GM12878 (cell line): ENCODE results near the gene NDUFA11. TPM values are rescaled to one million over a fixed set of nuclear protein-coding genes. Genes with fewer than 3 reads are reported as not detected.
"Not testable (repeated sequence)": the region's sequence is repeated elsewhere in the genome, so short reads cannot be mapped to it uniquely, and the experiment has no call there.

Experiments used
- ATAC-seq: fragments of 200-7000 bp; cut with Tn5 transposase; 3 replicates; pipeline ENCODE4 v1.9.1; 2020; ENCODE audit warnings: mild to moderate bottlenecking, moderate library complexity
- BruUV-seq: library from RNA; stranded (reverse); fragments of 400-500 nt; replicated peaks from 2 replicates; lab custom pipeline; 2021; lab: Mats Ljungman, UMichigan
- CTCF ChIA-PET: fragments of 300-600 bp; sonication (Branson Sonifier 250); formaldehyde crosslinking; extraction: SDS; loops from one replicate; lab custom pipeline; 2021; ENCODE audit warnings: inconsistent platforms; lab: Yijun Ruan, JAX
- POLR2A ChIA-PET: fragments of 350-600 bp; formaldehyde crosslinking; extraction: SDS; loops from one replicate; lab custom pipeline; 2021; ENCODE audit warnings: inconsistent platforms; lab: Charles Lee
- RAD21 ChIA-PET: fragments of 300-600 bp; sonication (Branson Sonifier 250); formaldehyde crosslinking; loops from one replicate; lab custom pipeline; 2023; ENCODE audit warnings: antibody characterized with exemption; ENCODE audit not compliant: unreplicated experiment; lab: Charles Lee
- SMC1A ChIA-PET: fragments of 300-600 bp; sonication (Branson Sonifier 250); formaldehyde crosslinking; loops from one replicate; lab custom pipeline; 2023; ENCODE audit not compliant: unreplicated experiment, uncharacterized antibody; lab: Charles Lee
- DNase-seq: peaks from one replicate; pipeline ENCODE4 v3.0.0-alpha.2; 2011; ENCODE audit warnings: low read depth, low spot score
- FAIRE-seq: peaks from 3 replicates; lab custom pipeline; 2011; peaks lifted over from hg19 to GRCh38; lab: Jason Lieb, UNC
- H2AFZ ChIP-seq: 2 replicates; pipeline ENCODE4 v1.6.0; 2011; ENCODE audit warnings: low read depth, low read length, control low read depth; ENCODE audit not compliant: control insufficient read depth
- H3K27ac ChIP-seq: 2 replicates; pipeline ENCODE4 v1.5.1; 2011; ENCODE audit warnings: control low read depth; ENCODE audit not compliant: control insufficient read depth, insufficient read depth
- H3K27me3 ChIP-seq, 2 experiments: replicated peaks in 1 of 2; 2 replicates each; pipeline versions ENCODE4 v1.6.0 to v1.6.1; 2011; ENCODE audit warnings: low read length in 1 of 2; ENCODE audit not compliant: control insufficient read depth in 2 of 2, insufficient read depth in 2 of 2
- H3K36me3 ChIP-seq, 2 experiments: 2 replicates each; pipeline ENCODE4 v1.5.1; 2011; ENCODE audit warnings: low read length in 1 of 2; ENCODE audit not compliant: control insufficient read depth in 2 of 2, insufficient read depth in 2 of 2
- H3K4me1 ChIP-seq: 2 replicates; pipeline ENCODE4 v1.6.1; 2011; ENCODE audit warnings: mild to moderate bottlenecking, low read length, moderate library complexity, mixed read lengths; ENCODE audit not compliant: control insufficient read depth, insufficient read depth
- H3K4me2 ChIP-seq: 2 replicates; pipeline ENCODE4 v1.6.0; 2011; ENCODE audit warnings: control low read depth; ENCODE audit not compliant: control insufficient read depth, insufficient read depth
- H3K4me3 ChIP-seq: fragments of 200-600 bp; sonication (generic); 2 replicates; pipeline ENCODE4 v1.5.1; 2016
- H3K79me2 ChIP-seq: 2 replicates; pipeline ENCODE4 v1.6.0; 2011; ENCODE audit warnings: low read length; ENCODE audit not compliant: control insufficient read depth, insufficient read depth
- H3K9ac ChIP-seq: 2 replicates; pipeline ENCODE4 v1.8.0; 2011; ENCODE audit warnings: low read length, control low read depth, mixed read lengths; ENCODE audit not compliant: control insufficient read depth, insufficient read depth
- H3K9me3 ChIP-seq: replicated peaks from 3 replicates; pipeline ENCODE4 v1.5.1; 2011; ENCODE audit warnings: mild to moderate bottlenecking, low read length; ENCODE audit not compliant: control insufficient read depth, insufficient read depth
- H4K20me1 ChIP-seq: 2 replicates; pipeline ENCODE4 v1.6.0; 2011; ENCODE audit not compliant: control insufficient read depth, insufficient read depth
- WGBS: methylation state at CpG from one replicate; pipeline ENCODE4 v1.1.6; 2016; ENCODE audit warnings: low lambda C conversion rate; ENCODE audit not compliant: insufficient replicate concordance, insufficient coverage; ENCODE audit errors: missing lambda C conversion rate; 5-methylcytosine and 5-hydroxymethylcytosine counted together
- in situ Hi-C: fragments of 300-500 bp; cut with MboI; formaldehyde crosslinking; loops from 9 replicates; pipeline ENCODE4 v1.14.3; 2018; ENCODE audit warnings: mixed read lengths
- intact Hi-C: fragments of 100-400 bp; cut with micrococcal nuclease; formaldehyde crosslinking; loops from one replicate; pipeline ENCODE4 v1.14.2; 2022; ENCODE audit not compliant: unreplicated experiment
- polyA plus RNA-seq, 11 experiments: library from polyadenylated mRNA; depleted of rRNA in 4 of 11; unstranded in 6 of 11; stranded (reverse) in 5 of 11; fragments of >200 nt; fragmentation: Nextera tagmentation in 4 of 11; fragmentation: Illumina TruSeq in 1 of 11; extraction: Ambion mirVana in 4 of 11; extraction: Trizol in 1 of 11; gene quantifications; 1 replicate in 1 of 11; 2 replicates in 10 of 11; pipeline versions ENCODE4 v1.2.1 to v1.2.3, GENCODE V29; 2011 to 2016; ENCODE audit warnings: inconsistent platforms in 2 of 11, missing spikeins in 2 of 11, low read depth in 1 of 11
- total RNA-seq, 4 experiments: library from RNA; depleted of rRNA in 3 of 4; stranded (reverse); fragments of >200 nt in 3 of 4; fragmentation: Illumina TruSeq in 1 of 4; extraction: Trizol in 1 of 4; gene quantifications; 2 replicates each; pipeline versions ENCODE4 v1.2.1 to v1.2.3, GENCODE V29; 2013 to 2021

Gene NDUFA11
- total and polyA plus RNA-seq, 10 of the 15 experiments (the other 5 are each of a cell fraction or from before 2014, with no cell fraction given), result 108 to 600 (median 289) TPM

GRCh38 chr19:5847846-5848245 is 55.7 kb downstream of the NDUFA11 start:
- H3K4me2 ChIP-seq, FAIRE-seq, H4K20me1 ChIP-seq, ATAC-seq, DNase-seq, SMC1A ChIA-PET, POLR2A ChIA-PET, in situ Hi-C loops, H2AFZ ChIP-seq, H3K4me3 ChIP-seq, CTCF ChIA-PET, H3K4me1 ChIP-seq, H3K79me2 ChIP-seq, BruUV-seq, H3K27ac ChIP-seq, H3K9me3 ChIP-seq, H3K36me3 ChIP-seq, H3K9ac ChIP-seq, intact Hi-C loops, H3K27me3 ChIP-seq, RAD21 ChIA-PET: not testable (repeated sequence)
- WGBS, result 45% methylated on average over 10 of the region's 10 CpGs

Other genes starting within 250 kb of the NDUFA11 start
Only the 7 nearest of the 16 such genes appear.
- gene NRTN, start 98.7 kb downstream of the NDUFA11 start, total RNA-seq (2014; rRNA removed), result not detected in 2 replicates
- gene NRTN, start 98.7 kb downstream of the NDUFA11 start, total RNA-seq (2014; rRNA removed; fragmentation: Illumina TruSeq; extraction: Trizol), result not detected in 2 replicates
- not detected in 2 replicates for gene NRTN, start 98.7 kb downstream of the NDUFA11 start, total RNA-seq (2021)
- gene NRTN, start 98.7 kb downstream of the NDUFA11 start, polyA plus RNA-seq (2011; rRNA removed), result not detected in 2 replicates
- not detected in 2 replicates for gene NRTN, start 98.7 kb downstream of the NDUFA11 start, polyA plus RNA-seq (2014; fragmentation: Illumina TruSeq; extraction: Trizol)
- not detected for gene NRTN, start 98.7 kb downstream of the NDUFA11 start, polyA plus RNA-seq (2014; fragmentation: Nextera tagmentation; extraction: Ambion mirVana)
- 0.28 TPM in 1 of 2 replicates, not detected in the other for gene NRTN, start 98.7 kb downstream of the NDUFA11 start, polyA plus RNA-seq (2014; rRNA removed)
- gene NRTN, start 98.7 kb downstream of the NDUFA11 start, polyA plus RNA-seq (2016; fragmentation: Nextera tagmentation; extraction: Ambion mirVana), result not detected
- not detected in 2 replicates for gene FUT6, start 64.1 kb downstream of the NDUFA11 start, total RNA-seq (2014; rRNA removed)
- gene FUT6, start 64.1 kb downstream of the NDUFA11 start, total RNA-seq (2014; rRNA removed; fragmentation: Illumina TruSeq; extraction: Trizol), result not detected in 2 replicates
- not detected in 2 replicates for gene FUT6, start 64.1 kb downstream of the NDUFA11 start, total RNA-seq (2021)
- gene FUT6, start 64.1 kb downstream of the NDUFA11 start, polyA plus RNA-seq (2011; rRNA removed), result not detected in 2 replicates
- not detected in 2 replicates for gene FUT6, start 64.1 kb downstream of the NDUFA11 start, polyA plus RNA-seq (2014; fragmentation: Illumina TruSeq; extraction: Trizol)
- not detected for gene FUT6, start 64.1 kb downstream of the NDUFA11 start, polyA plus RNA-seq (2014; fragmentation: Nextera tagmentation; extraction: Ambion mirVana)
- not detected in 2 replicates for gene FUT6, start 64.1 kb downstream of the NDUFA11 start, polyA plus RNA-seq (2014; rRNA removed)
- not detected for gene FUT6, start 64.1 kb downstream of the NDUFA11 start, polyA plus RNA-seq (2016; fragmentation: Nextera tagmentation; extraction: Ambion mirVana)
- not detected in 2 replicates for gene FUT3, start 52.3 kb downstream of the NDUFA11 start, total RNA-seq (2014; rRNA removed)
- gene FUT3, start 52.3 kb downstream of the NDUFA11 start, total RNA-seq (2014; rRNA removed; fragmentation: Illumina TruSeq; extraction: Trizol), result not detected in 2 replicates
- 0.31 TPM in 1 of 2 replicates, not detected in the other for gene FUT3, start 52.3 kb downstream of the NDUFA11 start, total RNA-seq (2021)
- not detected in 2 replicates for gene FUT3, start 52.3 kb downstream of the NDUFA11 start, polyA plus RNA-seq (2011; rRNA removed)
- gene FUT3, start 52.3 kb downstream of the NDUFA11 start, polyA plus RNA-seq (2014; fragmentation: Illumina TruSeq; extraction: Trizol), result 0.07 TPM in 1 of 2 replicates, not detected in the other
- gene FUT3, start 52.3 kb downstream of the NDUFA11 start, polyA plus RNA-seq (2014; fragmentation: Nextera tagmentation; extraction: Ambion mirVana), result not detected
- gene FUT3, start 52.3 kb downstream of the NDUFA11 start, polyA plus RNA-seq (2014; rRNA removed), result 0.04 and 0.10 TPM in 2 replicates
- gene FUT3, start 52.3 kb downstream of the NDUFA11 start, polyA plus RNA-seq (2016; fragmentation: Nextera tagmentation; extraction: Ambion mirVana), result not detected
- not detected in 2 replicates for gene FUT5, start 33.2 kb downstream of the NDUFA11 start, total RNA-seq (2014; rRNA removed)
- gene FUT5, start 33.2 kb downstream of the NDUFA11 start, total RNA-seq (2014; rRNA removed; fragmentation: Illumina TruSeq; extraction: Trizol), result not detected in 2 replicates
- not detected in 2 replicates for gene FUT5, start 33.2 kb downstream of the NDUFA11 start, total RNA-seq (2021)
- not detected in 2 replicates for gene FUT5, start 33.2 kb downstream of the NDUFA11 start, polyA plus RNA-seq (2011; rRNA removed)
- not detected in 2 replicates for gene FUT5, start 33.2 kb downstream of the NDUFA11 start, polyA plus RNA-seq (2014; fragmentation: Illumina TruSeq; extraction: Trizol)
- not detected for gene FUT5, start 33.2 kb downstream of the NDUFA11 start, polyA plus RNA-seq (2014; fragmentation: Nextera tagmentation; extraction: Ambion mirVana)
- gene FUT5, start 33.2 kb downstream of the NDUFA11 start, polyA plus RNA-seq (2014; rRNA removed), result not detected in 2 replicates
- gene FUT5, start 33.2 kb downstream of the NDUFA11 start, polyA plus RNA-seq (2016; fragmentation: Nextera tagmentation; extraction: Ambion mirVana), result not detected
- 5.8 and 6.5 TPM in 2 replicates for gene VMAC, start 1.1 kb upstream of the NDUFA11 start, total RNA-seq (2014; rRNA removed)
- gene VMAC, start 1.1 kb upstream of the NDUFA11 start, total RNA-seq (2014; rRNA removed; fragmentation: Illumina TruSeq; extraction: Trizol), result 2.8 and 2.9 TPM in 2 replicates
- 3.2 and 3.7 TPM in 2 replicates for gene VMAC, start 1.1 kb upstream of the NDUFA11 start, total RNA-seq (2021)
- 1.3 and 1.4 TPM in 2 replicates for gene VMAC, start 1.1 kb upstream of the NDUFA11 start, polyA plus RNA-seq (2011; rRNA removed)
- 1.1 and 2.0 TPM in 2 replicates for gene VMAC, start 1.1 kb upstream of the NDUFA11 start, polyA plus RNA-seq (2014; fragmentation: Illumina TruSeq; extraction: Trizol)
- gene VMAC, start 1.1 kb upstream of the NDUFA11 start, polyA plus RNA-seq (2014; fragmentation: Nextera tagmentation; extraction: Ambion mirVana), result under 1 TPM; 0.18 to 0.27 TPM
- gene VMAC, start 1.1 kb upstream of the NDUFA11 start, polyA plus RNA-seq (2014; rRNA removed), result 6.8 and 7.3 TPM in 2 replicates
- gene VMAC, start 1.1 kb upstream of the NDUFA11 start, polyA plus RNA-seq (2016; fragmentation: Nextera tagmentation; extraction: Ambion mirVana), result 1 to 10 TPM; 1.5 to 1.6 TPM
- 4.9 and 6.0 TPM in 2 replicates for gene CAPS, start 10.5 kb upstream of the NDUFA11 start, total RNA-seq (2014; rRNA removed)
- 1.8 and 2.4 TPM in 2 replicates for gene CAPS, start 10.5 kb upstream of the NDUFA11 start, total RNA-seq (2014; rRNA removed; fragmentation: Illumina TruSeq; extraction: Trizol)
- 3.9 and 5.5 TPM in 2 replicates for gene CAPS, start 10.5 kb upstream of the NDUFA11 start, total RNA-seq (2021)
- gene CAPS, start 10.5 kb upstream of the NDUFA11 start, polyA plus RNA-seq (2011; rRNA removed), result 1.4 and 1.8 TPM in 2 replicates
- 1.1 and 1.7 TPM in 2 replicates for gene CAPS, start 10.5 kb upstream of the NDUFA11 start, polyA plus RNA-seq (2014; fragmentation: Illumina TruSeq; extraction: Trizol)
- under 1 TPM; 0.09 to 0.10 TPM for gene CAPS, start 10.5 kb upstream of the NDUFA11 start, polyA plus RNA-seq (2014; fragmentation: Nextera tagmentation; extraction: Ambion mirVana)
- 6.9 and 8.3 TPM in 2 replicates for gene CAPS, start 10.5 kb upstream of the NDUFA11 start, polyA plus RNA-seq (2014; rRNA removed)
- 1 to 10 TPM; 5.1 to 6.3 TPM for gene CAPS, start 10.5 kb upstream of the NDUFA11 start, polyA plus RNA-seq (2016; fragmentation: Nextera tagmentation; extraction: Ambion mirVana)
- 53.9 and 57.7 TPM in 2 replicates for gene RANBP3, start 74.3 kb upstream of the NDUFA11 start, total RNA-seq (2014; rRNA removed)
- gene RANBP3, start 74.3 kb upstream of the NDUFA11 start, total RNA-seq (2014; rRNA removed; fragmentation: Illumina TruSeq; extraction: Trizol), result 55.3 and 56.9 TPM in 2 replicates
- 73.4 and 76.6 TPM in 2 replicates for gene RANBP3, start 74.3 kb upstream of the NDUFA11 start, total RNA-seq (2021)
- gene RANBP3, start 74.3 kb upstream of the NDUFA11 start, polyA plus RNA-seq (2011; rRNA removed), result 30.5 and 59.4 TPM in 2 replicates
- 37.9 and 60.6 TPM in 2 replicates for gene RANBP3, start 74.3 kb upstream of the NDUFA11 start, polyA plus RNA-seq (2014; fragmentation: Illumina TruSeq; extraction: Trizol)
- 1 to 10 TPM; 1.1 to 1.2 TPM for gene RANBP3, start 74.3 kb upstream of the NDUFA11 start, polyA plus RNA-seq (2014; fragmentation: Nextera tagmentation; extraction: Ambion mirVana)
- 81.6 and 91.1 TPM in 2 replicates for gene RANBP3, start 74.3 kb upstream of the NDUFA11 start, polyA plus RNA-seq (2014; rRNA removed)
- 10 to 100 TPM; 61.0 to 63.3 TPM for gene RANBP3, start 74.3 kb upstream of the NDUFA11 start, polyA plus RNA-seq (2016; fragmentation: Nextera tagmentation; extraction: Ambion mirVana)